Muscle of leg (tissue), 11 donors: ENCODE measurements around the gene CDRT15L2. TPM values are rescaled to one million over a fixed set of nuclear protein-coding genes. Genes with fewer than 3 reads are reported as not detected.
"Not testable (repeated sequence)": the region's sequence is repeated elsewhere in the genome, so short reads cannot be mapped to it uniquely, and the experiment has no call there.

Source experiments
- DNase-seq: peaks from one replicate; pipeline ENCODE4 v3.0.0; 2013
- H3K27ac ChIP-seq: one replicate; pipeline ENCODE4 v1.5.1; 2013; ENCODE audit warnings: mild to moderate bottlenecking, low read length, control low read depth
- H3K27me3 ChIP-seq: one replicate; pipeline ENCODE4 v1.6.1; 2013; ENCODE audit warnings: low read length; ENCODE audit not compliant: control insufficient read depth, insufficient read depth
- H3K36me3 ChIP-seq: one replicate; pipeline ENCODE4 v1.6.1; 2013; ENCODE audit warnings: low read length; ENCODE audit not compliant: control insufficient read depth, insufficient read depth
- H3K4me1 ChIP-seq: one replicate; pipeline ENCODE4 v1.6.1; 2013; ENCODE audit warnings: low read length; ENCODE audit not compliant: control insufficient read depth, insufficient read depth
- H3K4me3 ChIP-seq: one replicate; pipeline ENCODE4 v1.5.1; 2013; ENCODE audit warnings: low read length, control low read depth
- H3K9me3 ChIP-seq: replicated peaks from 2 replicates; pipeline ENCODE4 v1.6.1; 2013; ENCODE audit warnings: low read depth, low read length; ENCODE audit not compliant: control insufficient read depth
- WGBS: methylation state at CpG from one replicate; pipeline ENCODE4 v1.1.5; 2013; ENCODE audit warnings: missing lambda C conversion rate; ENCODE audit not compliant: insufficient coverage; 5-methylcytosine and 5-hydroxymethylcytosine counted together
- polyA plus RNA-seq, 8 donors: library from polyadenylated mRNA; unstranded; fragments of 120-200 nt; gene quantifications; one replicate each; pipeline versions ENCODE4 v1.2.1 to v1.2.3, GENCODE V29; 2013; ENCODE audit warnings: inconsistent platforms in 1 of 8, low replicate concordance in 1 of 8; ENCODE audit not compliant: insufficient read length in 8 of 8, insufficient read depth in 1 of 8
- total RNA-seq: library from RNA; stranded (reverse); fragments of 120-200 nt; gene quantifications from one replicate; pipeline ENCODE4 v1.2.4, GENCODE V29; 2013

Gene CDRT15L2
- total and polyA plus RNA-seq, 9 donors: not detected

DNA sequence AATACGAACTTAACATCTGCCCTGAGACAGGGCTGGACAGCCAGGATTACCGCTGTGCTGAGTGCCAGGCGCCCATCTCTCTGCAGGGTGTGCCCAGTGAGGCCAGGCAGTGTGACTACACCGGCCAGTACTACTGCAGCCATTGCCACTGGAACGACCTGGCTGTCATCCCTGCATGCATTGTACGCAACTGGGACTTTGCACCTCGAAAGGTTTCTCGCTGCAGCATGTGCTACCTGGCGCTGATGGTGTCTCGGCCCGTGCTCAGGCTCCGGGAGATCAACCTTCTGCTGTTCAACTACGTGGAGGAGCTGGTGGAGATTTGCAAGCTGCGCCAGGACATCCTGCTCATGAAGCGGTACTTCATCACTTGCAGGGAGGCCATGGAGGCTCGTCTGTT, 33.7 kb downstream of the CDRT15L2 start:
- DNase-seq: no peak
- no peaks in the 10 kb centered on the region for H3K36me3 ChIP-seq
- H3K27me3 ChIP-seq: no peaks in the 10 kb centered on the region
- H3K4me1 ChIP-seq: no peaks in the 10 kb centered on the region
- no peaks in the 10 kb centered on the region for H3K9me3 ChIP-seq
- no peak overlapping the region for H3K4me3 ChIP-seq
- no peak overlapping the region for H3K27ac ChIP-seq
- 88% methylated on average over 16 of the region's 16 CpGs for WGBS

DNA sequence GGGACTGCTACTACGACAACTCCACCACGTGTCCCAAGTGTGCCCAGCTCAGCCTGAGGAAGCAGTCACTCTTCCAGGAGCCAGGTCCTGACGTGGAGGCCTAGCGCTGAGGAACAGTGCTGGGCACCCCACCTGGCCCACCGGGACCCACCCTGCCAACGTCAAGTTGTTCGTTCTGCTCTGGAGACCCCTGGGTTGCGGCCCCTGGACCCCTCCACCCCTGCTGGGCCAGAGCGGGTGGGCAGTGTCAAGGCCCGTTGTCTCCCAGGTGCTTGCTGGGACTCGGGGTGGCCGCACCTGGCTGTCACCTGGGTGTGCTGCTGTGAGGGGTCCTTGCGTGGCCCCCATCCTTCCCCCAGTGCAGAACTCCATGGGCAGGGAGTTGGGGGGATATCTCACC, 34.4 kb downstream of the CDRT15L2 start:
- WGBS: 92% methylated on average over 10 of the region's 13 CpGs
- H3K27me3 ChIP-seq: no peaks in the 10 kb centered on the region
- no peak overlapping the region for H3K4me3 ChIP-seq
- DNase-seq: no peak
- no peaks in the 10 kb centered on the region for H3K4me1 ChIP-seq
- H3K27ac ChIP-seq: no peak overlapping the region
- H3K9me3 ChIP-seq: no peaks in the 10 kb centered on the region
- H3K36me3 ChIP-seq: no peaks in the 10 kb centered on the region

DNA sequence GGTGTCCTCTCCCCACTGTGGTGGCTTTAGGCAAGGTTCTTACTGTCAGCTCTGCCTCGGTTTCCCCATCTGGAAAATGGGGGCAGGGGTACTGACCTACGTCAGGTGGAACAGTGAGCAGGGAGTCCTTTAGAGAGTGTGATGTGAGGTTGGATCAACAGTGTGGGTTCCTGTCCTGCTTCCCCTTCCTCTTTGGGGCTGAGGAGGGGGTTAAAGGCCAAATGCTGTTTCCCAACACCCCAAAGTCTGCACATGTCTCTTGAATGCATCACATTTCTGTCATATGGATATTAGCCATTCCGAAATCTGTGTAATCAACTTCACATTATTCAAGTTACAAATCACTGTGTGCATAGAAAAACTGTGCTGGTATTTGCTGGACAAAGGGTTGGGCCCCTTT, 35.9 kb downstream of the CDRT15L2 start:
- 86% methylated on average over 3 of the region's 3 CpGs for WGBS
- not testable (repeated sequence) for H3K4me3 ChIP-seq, H3K4me1 ChIP-seq, DNase-seq, H3K36me3 ChIP-seq, H3K9me3 ChIP-seq, H3K27me3 ChIP-seq, H3K27ac ChIP-seq

Other genes starting within 250 kb of the CDRT15L2 start
- gene LGALS9B, start 112.2 kb upstream of the CDRT15L2 start, total RNA-seq: not detected
- gene LGALS9B, start 112.2 kb upstream of the CDRT15L2 start, polyA plus RNA-seq: not detected